NCI-H2171 treated with DMSO at 0.1 percent for 48 hours (cell line): Measurements from ENCODE around the gene STN1.
"Not testable (repeated sequence)": the region's sequence is repeated elsewhere in the genome, so short reads cannot be mapped to it uniquely, and the experiment has no call there.

Experiments
- DNase-seq: peaks from one replicate; lab custom pipeline; 2025; lab: John Stamatoyannopoulos, UW

STN1 gene

DNA sequence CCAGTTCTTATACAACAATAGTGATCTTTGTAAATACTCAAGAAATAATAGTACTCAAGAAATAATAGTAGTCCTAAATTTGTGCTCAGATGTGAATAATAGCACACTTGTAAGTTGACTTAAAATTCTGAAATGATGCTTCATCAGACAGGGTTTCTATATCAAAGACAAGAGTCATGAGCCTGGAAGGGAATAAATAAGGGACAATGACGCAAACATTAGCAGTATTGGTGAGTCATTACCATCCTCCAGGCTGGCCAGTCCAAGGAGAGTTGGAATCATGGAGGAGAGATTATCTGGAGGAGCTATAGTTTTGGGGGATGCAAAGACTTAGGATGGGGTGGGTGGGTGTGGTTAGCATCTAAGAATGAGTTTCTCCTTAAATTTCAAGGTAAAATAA, 56.5 kb downstream of the STN1 start:
- DNase-seq, result no peak

DNA sequence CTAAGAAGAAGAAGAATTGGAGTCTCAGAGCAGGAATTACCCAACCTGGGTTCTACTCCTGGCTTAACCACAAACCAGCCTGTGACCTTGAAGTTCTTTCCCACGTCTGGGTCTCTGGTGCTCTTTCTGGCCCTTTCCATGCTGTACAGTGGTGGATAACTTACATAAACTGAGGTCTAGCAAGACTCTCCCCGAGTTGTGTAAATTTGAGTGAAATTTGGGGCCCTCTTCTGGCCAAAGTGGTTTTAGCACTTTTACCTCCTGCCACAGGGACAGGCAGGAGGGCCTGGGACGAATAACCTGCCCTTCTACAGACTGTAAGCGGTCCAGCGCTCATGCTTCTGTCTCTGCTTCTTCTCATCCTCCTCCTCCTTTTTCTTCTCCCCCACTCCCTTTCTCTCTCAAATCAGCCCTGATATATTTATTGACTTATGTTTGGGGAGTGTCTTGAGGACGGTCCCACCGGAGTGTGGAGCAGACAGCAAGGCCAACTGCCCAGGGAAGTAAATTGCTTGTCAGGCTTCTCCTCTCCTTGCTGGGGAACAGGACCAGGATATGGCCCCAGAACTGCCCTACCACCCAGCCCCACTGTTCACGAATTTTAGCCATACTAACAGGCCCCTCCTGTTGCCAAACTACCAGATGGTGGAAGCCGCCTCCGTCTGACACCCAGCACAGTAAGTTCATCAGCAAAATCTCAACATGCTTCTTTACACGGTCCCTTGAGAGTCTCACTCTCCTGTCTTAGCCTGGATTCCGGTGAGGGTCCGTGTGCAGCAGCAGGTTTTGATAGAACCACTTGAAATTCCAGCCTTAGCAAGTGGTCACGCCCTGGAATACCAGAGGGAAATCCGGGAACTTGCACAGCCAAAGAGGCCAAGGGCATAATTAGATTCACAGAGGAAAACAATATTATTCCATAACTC, 58.6 kb downstream of the STN1 start:
- DNase-seq, result peak; percentile 51

DNA sequence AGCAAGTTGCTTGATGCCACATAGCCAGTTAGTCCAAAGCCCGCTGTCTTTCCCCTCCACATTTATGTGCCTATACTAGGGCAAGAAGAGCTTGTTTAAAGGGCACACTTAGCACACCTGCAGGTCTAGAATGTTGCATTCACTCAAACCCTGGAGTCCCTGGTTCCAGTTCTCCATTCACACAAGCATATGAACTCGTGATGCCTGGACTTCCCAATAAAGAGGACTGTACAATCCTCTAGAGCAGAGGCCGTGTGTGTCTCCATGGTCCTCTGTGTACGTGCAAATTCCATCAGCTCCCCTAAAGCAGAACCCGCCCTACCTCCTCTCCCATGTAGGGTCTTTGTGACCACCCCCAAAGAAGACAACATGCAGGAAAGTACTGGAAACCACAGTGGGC, 59.6 kb downstream of the STN1 start:
- DNase-seq, result no peak

DNA sequence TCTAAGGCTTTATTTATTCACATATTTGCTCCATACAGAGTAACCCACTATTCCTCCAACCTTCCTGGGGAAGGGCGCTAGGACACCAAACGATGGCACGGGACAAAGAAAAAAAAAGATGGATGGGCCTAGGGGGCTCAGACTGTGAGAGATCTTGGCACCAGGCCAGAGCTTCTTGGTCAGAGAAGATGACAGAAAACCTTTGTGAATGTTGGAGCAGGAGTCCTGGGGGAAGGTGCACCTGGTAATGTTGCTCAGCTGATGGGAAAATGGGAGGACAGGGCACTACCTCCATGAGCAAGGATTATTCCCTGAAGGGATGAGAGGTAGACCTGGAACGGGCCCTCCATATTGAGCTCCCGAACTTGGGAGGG, 61.2 kb downstream of the STN1 start:
- DNase-seq, result no peak

DNA sequence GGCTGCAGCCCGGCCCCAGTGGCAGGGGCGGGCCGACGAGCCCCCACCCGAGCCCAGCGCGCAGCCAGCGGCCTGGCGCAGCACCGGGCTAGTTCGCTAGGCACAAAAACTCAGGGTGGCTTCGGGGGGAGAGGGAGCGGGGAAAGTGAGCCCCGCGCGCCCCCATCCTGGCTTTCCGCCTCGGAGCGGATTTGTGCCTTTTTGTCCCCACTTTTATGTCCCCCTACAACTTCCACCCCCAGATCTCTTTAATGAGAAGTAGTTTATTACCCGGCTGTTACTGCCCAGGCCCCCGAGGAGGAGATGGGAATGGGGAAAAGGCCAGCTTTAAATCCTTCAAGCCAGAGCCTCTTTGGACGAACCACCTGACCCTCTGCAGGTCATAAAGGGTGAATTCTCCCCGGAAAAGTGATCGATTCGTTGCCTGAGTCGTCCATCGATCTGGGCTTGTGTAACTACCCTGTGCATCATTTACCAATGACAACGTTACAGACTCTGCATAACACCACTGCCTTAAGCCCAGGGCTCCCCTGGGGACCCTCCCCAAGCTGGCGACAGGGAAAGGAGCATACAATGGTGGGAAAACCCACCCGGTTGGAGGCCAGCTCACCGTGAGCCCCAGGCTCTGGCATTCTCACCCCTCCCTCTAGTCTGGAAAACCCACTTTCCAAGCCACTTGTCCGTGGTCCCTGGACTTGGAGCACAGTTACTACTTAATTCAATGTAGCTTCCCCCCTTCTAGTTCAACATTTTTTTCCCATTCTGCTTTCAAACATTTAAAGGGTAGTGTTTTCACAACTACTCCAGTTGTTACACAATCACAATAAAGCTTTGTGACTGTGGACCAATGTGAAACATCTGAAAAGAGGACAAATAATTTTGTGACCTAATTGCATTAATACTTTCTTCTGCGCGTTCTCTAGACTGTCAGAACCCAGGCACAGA, 61.9 kb downstream of the STN1 start:
- DNase-seq, result no peak

DNA sequence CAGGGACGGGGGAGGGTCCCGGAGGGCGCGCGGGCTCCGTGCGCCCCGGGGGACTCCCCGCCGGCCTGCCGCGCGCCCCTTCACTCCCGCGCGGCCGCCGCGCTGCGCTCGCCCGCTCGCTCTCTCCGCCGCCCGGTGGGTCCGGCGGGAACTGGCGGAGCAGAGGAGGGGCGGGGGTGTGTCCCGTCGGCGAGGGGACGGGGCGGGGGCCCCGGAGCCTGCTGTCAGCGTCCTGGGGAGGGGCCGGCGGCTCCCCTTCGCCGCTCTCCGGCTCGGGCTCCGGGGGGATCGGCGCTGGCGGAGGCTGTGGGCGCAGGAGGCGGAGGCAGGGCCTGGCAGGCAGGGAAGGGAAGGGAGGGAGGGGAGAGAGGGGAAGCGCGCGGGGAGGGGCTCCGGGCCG, 62.6 kb downstream of the STN1 start, which contains the start of gene SH3PXD2A:
Gene SH3PXD2A, minus strand, starts transcription at position 153 of the 400 bp plus-strand sequence. CDS start 310 bp downstream, outside the sequence.
- DNase-seq, result peak; percentile 44

DNA sequence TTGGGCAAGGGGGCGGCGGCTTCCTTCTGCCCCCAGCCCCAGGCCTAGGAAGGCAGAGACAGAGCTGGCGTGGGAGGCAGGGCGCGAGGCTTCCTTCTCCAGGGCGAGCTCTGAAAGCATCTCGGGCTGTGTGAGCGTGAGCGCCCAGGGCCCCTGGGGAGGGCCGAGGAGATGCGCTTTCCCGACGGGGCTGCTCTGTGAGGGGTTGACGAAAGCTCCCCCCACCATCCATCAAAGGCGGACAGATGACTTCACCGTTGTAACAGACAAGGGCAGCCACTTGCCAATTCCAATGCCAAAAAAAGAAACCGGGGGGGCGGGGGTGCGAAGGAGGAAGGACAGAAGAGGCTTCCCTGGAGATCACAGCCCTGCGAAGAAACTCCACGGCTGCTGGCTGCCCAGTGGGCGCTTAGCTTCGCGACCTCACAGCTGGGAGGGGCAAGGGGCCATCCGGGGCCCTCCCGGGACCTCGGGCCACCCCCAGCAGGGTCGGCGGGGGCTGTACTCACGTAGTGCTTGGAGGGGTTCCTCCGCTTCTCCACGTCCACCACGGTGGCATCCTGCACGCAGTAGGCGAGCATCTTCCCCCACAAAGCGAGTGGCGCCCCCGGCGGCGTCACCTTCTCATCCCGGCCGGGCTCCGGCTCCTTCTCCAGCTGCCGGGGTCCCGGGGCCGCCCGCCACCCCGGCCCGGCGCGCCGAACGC, 63.1 kb downstream of the STN1 start:
- peak; percentile 46 for DNase-seq

DNA sequence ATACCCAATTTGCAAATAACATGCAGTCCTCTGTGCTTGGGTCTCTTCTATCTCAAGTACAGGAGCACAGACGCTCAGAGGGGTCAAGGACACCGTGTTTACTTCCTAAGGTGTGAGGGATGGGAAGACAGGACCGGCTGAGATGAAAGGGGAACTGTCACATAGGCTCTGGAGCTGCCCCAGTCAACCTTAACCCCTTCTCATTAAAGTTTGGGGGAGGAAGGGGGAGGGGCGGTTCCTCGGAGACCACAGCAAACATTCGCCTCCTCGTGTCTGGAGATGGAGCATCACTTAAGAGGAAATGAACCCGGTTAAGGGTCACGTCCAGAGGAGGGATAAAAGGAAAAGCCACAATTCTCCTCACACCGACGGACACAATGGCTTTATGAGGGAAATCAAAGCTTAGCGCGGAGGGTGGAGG, 63.7 kb downstream of the STN1 start:
- DNase-seq, result peak; percentile 21

DNA sequence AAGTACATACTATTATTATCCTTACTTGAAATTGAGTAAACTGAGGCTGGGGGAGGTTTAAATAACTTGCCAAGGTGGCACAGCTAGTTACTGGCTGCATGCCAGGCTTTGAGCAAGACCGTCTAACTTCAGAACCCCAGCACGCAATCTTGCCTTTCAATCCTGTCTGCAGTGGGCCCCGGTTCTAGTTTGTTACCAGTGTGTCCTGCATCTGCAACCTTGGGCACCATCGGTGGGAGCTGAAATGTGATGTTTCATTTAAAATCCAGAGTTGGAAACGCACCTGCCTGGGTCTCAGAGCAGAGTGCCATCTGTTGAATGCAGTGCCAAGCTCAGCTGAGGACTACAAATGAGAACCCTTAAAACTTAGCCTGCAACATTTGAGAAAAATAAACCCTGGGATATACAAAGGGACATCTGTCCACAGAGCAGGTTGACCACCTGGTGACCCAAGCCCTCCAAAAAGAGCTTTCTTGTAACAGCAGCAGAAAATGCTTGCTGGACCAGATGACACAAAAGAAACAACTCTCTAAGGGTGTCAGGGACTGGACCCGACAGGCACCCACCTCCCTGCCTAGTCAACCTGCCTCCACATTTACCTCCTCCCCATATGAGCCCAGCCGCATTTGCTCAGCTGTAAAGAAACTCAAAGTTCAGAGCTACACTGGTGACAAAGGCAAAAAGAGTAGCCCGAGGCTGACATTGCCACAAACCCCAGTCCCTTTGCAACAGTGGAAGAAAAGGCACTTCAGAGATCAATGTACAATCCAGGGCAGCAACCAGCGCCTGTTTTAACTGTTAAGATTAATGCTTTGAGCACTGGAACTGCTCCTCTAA, 64.3 kb downstream of the STN1 start:
- DNase-seq, result peak; percentile 21

DNA sequence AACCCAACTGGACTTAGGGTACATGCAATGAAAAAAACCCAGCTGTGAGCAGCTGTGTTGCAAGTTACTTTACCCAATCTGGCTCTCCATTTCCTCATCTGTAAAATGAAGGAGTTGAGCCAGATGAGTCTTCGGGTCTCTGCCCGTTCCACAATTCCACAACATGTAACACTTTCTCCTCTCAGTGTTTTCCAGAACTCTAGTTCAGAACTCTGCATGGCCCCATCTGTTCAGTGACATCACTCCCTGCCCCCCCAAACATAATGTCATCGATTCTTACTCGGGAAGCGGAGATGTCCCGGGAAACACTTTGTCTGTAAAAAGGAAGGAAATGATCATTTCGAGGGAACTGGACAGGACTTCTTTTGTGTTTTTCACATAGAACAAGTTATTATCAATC, 65.1 kb downstream of the STN1 start:
- no peak for DNase-seq

DNA sequence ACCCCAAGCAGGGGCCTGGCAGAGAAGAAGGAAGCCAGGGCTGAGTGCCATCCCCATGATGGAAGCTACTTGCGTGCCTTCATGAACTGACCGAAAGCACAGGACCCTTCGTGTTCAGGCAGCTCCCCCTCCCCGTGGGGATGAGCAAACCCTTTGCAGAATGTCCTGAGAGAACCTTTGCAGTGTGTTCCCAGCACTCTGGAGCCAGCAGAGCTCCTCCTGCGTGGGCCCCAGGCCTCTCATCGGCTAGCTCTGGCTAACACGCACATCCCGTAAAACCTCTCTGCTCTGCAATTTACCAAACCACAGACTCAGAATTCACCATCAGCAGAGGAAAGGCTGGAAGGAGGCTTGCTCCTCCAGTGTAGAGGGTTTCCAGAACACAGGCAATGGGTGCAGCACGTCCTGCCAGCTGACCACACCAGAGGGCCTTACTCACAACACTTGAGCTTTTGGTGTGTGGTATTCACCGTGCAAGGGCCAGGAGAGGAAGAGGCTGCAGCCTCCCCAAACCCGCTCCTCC, 65.7 kb downstream of the STN1 start:
- DNase-seq, result no peak

DNA sequence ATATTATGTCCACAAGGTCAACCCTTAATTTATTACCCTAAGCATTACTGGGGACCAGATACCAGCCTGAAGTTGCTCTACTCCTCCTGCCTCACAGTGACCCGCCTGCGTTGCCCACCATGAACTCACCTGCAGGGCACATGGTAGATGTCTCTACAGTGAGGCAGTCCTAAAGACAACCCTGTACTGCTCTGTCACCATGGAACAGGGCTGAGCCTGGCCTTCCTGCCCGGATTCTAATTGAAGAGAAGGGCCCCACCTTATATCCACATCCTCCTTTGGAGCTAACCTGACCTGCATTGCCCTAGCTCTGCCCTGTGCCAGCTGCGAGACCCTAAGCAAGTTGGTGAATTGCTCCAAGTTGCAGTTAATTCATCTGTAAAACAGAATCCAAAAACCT, 66.7 kb downstream of the STN1 start:
- no peak for DNase-seq

DNA sequence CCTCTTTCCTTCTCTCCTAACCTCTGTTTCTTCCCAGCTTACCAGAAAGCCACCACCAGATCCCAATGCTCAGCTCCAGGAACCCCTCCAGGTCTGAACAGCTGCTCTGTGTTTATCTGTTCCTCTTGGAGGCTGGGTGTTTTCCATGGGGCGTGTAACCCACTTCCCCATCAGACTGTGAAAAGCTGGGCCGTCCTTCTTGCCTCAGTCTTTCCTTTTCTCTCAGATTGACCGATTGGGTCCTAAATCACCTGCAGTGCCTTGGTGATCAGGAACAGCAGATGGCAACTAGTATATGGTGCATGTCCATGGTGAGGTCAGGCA, 67.5 kb downstream of the STN1 start:
- DNase-seq, result no peak

DNA sequence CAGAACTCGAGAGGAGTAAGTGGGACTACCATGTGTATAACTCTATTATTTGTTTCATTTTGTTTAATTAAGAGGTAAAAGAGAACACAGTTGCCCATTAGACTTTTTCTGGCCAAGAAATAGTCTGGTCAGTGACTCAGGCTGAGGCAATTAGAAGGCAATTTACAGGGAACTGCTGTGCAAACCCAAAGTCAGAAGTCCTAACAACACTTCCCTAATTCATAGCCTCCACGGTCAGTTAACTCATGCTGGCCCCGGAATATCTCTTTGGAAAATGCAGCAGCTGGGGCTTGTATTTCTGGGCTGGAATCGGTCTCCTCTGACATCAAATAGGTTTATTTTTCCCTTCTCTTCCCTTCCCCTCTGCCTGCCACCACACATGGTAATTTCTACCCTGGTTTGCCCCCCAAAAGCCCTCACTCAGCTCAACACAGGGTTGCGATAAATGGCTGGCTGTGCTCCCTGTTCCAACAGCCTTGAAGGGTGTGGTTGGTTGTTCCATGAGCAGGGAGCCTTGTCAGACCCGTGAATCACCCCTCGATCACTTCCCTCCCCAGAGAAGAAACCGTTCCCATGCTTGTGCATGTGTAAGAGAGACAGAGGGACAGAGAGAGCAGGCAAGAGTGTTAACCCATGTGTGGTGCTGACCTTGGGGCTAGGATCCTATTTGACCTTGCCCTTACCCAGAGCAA, 68.0 kb downstream of the STN1 start:
- DNase-seq, result no peak

DNA sequence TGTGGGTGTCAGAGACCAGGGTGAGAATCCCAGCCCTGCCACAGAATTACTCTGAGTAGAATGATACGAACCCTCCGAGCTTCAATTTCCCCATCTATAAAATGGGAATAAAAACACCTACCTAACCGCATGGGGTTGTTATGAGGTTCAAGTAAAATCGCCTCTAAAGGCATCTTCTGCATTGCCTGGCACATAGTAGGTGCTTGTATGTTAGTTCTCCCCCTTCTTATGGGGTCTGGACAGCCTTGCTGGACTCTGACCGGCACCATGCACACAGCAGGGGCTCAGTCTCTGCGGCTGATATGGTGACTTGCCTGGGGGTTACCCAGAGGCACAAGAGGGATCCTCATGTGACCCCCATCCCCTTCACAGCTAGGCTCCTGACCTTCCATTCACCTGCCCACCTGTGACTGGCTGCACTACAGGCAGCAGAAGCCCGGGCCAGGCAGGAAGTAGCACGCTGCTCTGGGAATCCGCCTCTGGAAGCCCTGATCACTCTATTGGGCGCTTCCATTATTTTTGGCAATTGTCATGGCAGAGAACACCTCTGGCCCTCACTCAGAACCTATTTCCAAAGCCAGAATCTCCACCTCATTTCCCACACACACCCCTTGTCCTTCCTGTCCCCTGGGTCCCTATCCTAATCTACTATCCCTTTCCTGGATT, 68.6 kb downstream of the STN1 start:
- no peak for DNase-seq

DNA sequence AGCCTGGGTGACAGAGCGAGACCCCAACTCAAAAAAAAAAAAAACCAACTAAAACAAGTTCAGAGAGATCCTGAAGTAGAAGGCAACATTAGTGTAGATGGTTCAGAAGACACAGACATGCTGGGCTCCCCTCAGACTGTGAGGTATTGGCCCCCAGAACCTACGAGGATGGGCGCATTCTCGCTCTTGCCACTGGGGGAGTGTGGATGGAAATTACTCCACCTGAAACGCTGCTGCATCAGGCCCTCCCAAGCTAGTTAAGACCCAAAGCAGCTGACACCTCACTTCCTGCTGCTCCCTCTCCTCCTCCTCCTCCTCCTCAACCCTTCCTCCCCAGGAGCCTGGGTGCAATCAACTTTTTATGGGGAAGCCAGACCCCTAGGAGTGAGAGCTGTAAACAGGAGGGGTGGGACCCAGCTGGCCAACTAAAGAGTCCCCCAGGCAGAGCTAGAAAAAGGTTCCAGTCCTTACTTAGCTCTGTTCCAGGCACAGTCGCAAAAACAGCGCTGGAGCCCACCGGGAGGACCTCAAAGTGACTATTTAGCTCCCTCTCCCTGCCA, 70.0 kb downstream of the STN1 start:
- no peak for DNase-seq

DNA sequence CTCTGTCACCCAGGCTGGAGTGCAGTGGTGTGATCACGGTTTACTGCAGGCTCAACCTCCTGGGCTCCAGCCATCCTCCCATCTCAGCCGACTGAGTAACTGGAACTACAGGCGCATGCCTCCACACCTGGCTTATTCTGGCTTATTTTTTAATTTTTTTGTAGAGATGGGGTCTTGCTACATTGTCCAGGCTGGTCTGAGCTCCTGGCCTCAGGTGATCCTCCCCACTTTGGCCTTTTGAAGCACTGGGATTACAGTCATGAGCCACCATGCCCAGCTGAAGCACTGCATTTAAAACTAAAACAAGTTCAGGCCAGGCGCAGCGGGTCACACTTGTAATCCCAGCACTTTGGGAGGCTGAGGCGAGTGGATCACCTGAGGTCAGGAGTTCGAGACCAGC, 70.6 kb downstream of the STN1 start:
- DNase-seq, result no peak

DNA sequence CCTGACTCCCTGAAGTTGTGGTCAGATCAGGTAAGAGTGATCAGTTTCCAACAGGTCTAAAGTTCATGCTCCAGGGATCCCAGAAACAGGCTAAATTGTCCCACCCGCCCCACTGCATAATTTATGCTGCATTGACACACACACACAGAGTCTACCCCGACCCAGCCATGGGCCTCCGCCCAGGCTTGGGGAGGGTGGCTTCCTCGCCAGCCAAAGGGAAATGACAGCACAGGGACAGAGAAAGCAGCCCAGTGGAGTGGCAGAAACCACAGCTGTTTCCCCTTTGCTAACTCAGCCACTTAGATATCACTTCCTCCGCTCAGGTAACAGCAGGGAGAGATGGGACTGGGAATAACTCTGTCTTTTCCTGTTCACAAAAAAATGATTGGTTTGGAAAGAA, 72.0 kb downstream of the STN1 start:
- peak; percentile 79 for DNase-seq

DNA sequence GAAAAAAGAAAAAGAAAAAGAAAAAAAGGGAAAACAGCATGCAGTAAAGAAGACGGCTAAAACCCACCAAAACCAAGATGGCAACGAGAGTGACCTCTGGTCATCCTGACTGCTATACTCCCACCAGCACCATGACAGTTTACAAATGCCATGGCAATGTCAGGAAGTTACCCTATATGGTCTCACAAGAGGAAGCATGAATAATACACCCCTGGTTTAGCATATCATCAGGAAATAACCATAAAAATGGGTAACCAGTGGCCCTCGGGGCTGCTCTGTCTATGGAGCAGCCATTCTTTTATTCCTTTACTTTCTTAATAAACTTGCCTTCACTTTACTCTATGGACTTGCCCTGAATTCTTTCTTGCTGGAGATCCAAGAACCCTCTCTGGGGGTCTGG, 72.6 kb downstream of the STN1 start:
- not testable (repeated sequence) for DNase-seq
